ENCODE results near the gene TRIM44.

- no peak for TF ChIP-seq YY1 (IDR thresholded peaks at IDR 0.05; ENCODE audit: insufficient read depth, insufficient read length)
- no peak for TF ChIP-seq ZNF274 (IDR thresholded peaks at IDR 0.05; ENCODE audit: low read depth, low read length)
- TF ChIP-seq SUZ12 (IDR thresholded peaks at IDR 0.05; ENCODE audit: extremely low read depth, insufficient read depth, insufficient read length) = no peak
Measured at GRCh38 chr11:35766651-35767050, 104.1 kb downstream of the TRIM44 start.

All from NT2/D1 (cell line).